Progenitor cell of endocrine pancreas (in vitro differentiated cells): Measurements from ENCODE around the gene RWDD1. TPM values are rescaled to one million over a fixed set of nuclear protein-coding genes. Genes with fewer than 3 reads are reported as not detected.

Experiments
- DNase-seq: peaks from one replicate; pipeline ENCODE4 v3.0.0; 2021; ENCODE audit warnings: low spot score; ENCODE audit not compliant: unreplicated experiment
- H3K27ac Mint-ChIP-seq: 2 replicates; pipeline ENCODE4 v1.8.0; 2021; ENCODE audit warnings: mild to moderate bottlenecking, moderate library complexity, mixed read lengths
- H3K27me3 Mint-ChIP-seq: 2 replicates; pipeline ENCODE4 v1.8.0; 2021; ENCODE audit warnings: mixed read lengths
- H3K36me3 Mint-ChIP-seq: 2 replicates; pipeline ENCODE4 v1.8.0; 2022; ENCODE audit warnings: mixed read lengths; ENCODE audit not compliant: insufficient read depth
- H3K4me1 Mint-ChIP-seq: 2 replicates; pipeline ENCODE4 v1.8.0; 2021; ENCODE audit warnings: low read depth, mixed read lengths
- H3K4me3 Mint-ChIP-seq: 2 replicates; pipeline ENCODE4 v1.8.0; 2021; ENCODE audit warnings: low read depth, mild to moderate bottlenecking, moderate library complexity, mixed read lengths
- H3K9me3 Mint-ChIP-seq: 2 replicates; pipeline ENCODE4 v1.8.0; 2021; ENCODE audit warnings: low read depth, mixed read lengths
- CTCF ChIP-seq: fragments of 200-600 bp; sonication (generic); IDR thresholded peaks from one replicate; pipeline ENCODE4 v1.5.0; 2021; ENCODE audit warnings: antibody characterized with exemption, mild to moderate bottlenecking; ENCODE audit not compliant: unreplicated experiment
- total RNA-seq: library from RNA; stranded (reverse); gene quantifications from 2 replicates; pipeline ENCODE4 v1.2.1, GENCODE V29; 2021

The RWDD1 gene
- total RNA-seq, 1 donor from 2014 or later: 36.2 TPM

DNA sequence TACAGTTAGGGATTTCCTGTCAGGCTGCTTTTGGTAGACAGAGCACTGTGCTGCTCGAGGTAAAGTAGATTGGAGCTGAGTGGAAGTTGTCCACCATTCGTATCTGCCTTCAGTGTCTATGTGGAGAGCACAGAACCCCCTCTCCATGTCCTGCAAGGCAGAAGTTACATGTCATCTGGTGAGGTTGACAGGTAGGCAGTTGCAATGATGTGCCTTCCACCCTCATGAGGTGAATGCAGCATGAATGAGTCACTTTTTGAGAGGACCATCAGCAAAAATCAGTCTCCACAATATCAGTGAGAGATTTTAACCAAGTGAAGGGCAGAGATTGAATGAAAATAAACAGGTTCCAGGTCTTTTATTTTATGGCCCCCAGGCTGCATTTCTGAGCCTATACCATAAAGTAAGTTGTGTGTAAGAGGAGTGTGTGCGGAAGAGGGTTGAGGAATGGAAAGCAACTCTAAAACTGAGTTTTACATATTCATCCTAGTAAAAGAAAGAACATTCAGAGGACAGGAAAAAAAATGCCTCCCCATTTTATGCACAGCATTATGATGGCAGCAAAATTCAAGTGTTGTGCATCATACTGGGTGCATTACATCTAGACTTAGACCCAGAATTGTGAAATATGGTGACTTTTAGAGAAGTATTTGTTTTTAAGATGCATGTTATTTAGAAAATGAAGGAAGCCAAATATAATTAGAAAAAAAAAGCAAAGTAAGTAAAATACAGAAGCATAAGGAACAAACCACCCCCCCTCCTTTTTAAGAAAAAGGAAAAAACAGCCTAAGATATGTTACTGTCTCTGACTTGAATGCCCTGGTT, 41.6 kb upstream of the RWDD1 start:
- H3K27me3 Mint-ChIP-seq: peaks cover 3% of the 10 kb centered on the region
- no peaks in the 10 kb centered on the region for H3K36me3 Mint-ChIP-seq
- TF ChIP-seq CTCF: no peak
- H3K27ac Mint-ChIP-seq: no peak overlapping the region
- no peak for DNase-seq
- H3K4me1 Mint-ChIP-seq: peaks cover 30% of the 10 kb centered on the region
- H3K9me3 Mint-ChIP-seq: no peaks in the 10 kb centered on the region
- no peak overlapping the region for H3K4me3 Mint-ChIP-seq

DNA sequence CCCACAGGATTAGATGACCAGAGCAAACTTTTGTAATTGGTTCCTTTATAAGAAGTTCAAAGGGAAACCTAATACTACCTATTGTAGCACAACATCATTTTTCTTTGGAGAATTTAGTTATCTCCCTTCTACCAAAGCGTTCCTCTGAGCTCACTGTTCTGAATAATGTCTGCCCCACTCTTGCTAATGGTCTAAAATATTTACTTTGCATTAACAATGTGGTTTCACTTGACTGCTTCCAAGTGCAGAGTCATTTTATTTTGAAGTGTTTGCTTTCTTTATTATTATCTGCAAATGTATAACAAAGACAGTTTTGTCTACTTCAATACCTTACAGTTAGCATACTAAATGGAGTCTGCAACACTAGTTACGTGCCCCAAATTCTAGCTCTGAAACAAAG, 40.9 kb upstream of the RWDD1 start:
- Mint-ChIP-seq H3K27ac (peak overlapping the region; percentile 27), H3K4me3 (no peak overlapping the region), H3K36me3 (no peaks in the 10 kb centered on the region), H3K9me3 (no peaks in the 10 kb centered on the region), H3K27me3 (peaks cover 3% of the 10 kb centered on the region), H3K4me1 (peaks cover 30% of the 10 kb centered on the region)
- TF ChIP-seq CTCF: no peak
- no peak for DNase-seq

DNA sequence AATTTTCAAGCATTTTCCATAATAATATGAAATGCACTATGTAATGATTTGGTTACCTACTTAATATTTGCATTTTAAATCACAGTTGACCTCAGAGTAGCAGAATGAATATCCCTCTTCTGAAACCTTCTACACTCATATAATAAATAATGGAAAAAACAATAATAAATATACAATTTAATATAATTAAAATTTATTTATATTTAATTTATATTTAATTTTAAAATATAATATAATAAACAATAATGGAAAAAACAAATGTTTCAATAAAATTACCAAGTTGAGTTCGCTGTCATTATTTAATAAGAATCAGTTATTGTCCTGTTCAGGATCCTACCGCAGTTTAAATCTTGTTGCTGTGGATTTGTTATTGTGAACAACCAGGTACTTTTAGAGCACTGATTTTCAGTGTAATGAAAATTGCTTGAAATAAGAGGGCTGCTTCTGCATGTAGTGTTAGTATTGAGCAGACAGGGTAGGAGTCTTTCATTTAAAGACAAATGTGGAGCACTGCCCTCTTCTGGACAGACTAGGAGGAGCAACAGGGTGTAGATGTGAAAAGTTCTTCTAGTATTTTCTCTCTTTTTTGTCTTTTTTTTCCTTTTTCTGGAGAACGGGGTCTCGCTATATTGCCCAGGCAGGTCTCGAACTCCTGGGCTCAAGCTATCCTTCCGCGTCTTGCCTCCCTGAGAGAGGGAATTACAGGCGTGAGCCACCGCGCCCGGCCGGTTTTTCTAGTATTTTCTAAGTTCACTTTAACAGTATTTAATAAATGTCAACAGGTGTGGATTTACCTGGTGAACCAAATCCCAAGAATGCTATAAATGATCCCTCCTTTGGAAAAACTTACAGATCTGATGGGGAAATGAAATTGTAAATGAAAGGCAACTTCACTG, 39.4 kb upstream of the RWDD1 start:
- Mint-ChIP-seq H3K4me3 (no peak overlapping the region), H3K9me3 (no peaks in the 10 kb centered on the region), H3K36me3 (no peaks in the 10 kb centered on the region), H3K27me3 (peaks cover 3% of the 10 kb centered on the region), H3K27ac (no peak overlapping the region), H3K4me1 (peaks cover 29% of the 10 kb centered on the region)
- DNase-seq: peak; percentile 32
- TF ChIP-seq CTCF: peak; percentile 74

- H3K27ac Mint-ChIP-seq: peak overlapping the region; percentile 40
- no peaks in the 10 kb centered on the region for H3K36me3 Mint-ChIP-seq
- peaks cover 3% of the 10 kb centered on the region for H3K27me3 Mint-ChIP-seq
- TF ChIP-seq CTCF: no peak
- H3K4me1 Mint-ChIP-seq: peaks cover 29% of the 10 kb centered on the region
- no peaks in the 10 kb centered on the region for H3K9me3 Mint-ChIP-seq
- H3K4me3 Mint-ChIP-seq: no peak overlapping the region
- no peak for DNase-seq
Measured at GRCh38 chr6:116533233-116533957, 37.9 kb upstream of the RWDD1 start.

DNA sequence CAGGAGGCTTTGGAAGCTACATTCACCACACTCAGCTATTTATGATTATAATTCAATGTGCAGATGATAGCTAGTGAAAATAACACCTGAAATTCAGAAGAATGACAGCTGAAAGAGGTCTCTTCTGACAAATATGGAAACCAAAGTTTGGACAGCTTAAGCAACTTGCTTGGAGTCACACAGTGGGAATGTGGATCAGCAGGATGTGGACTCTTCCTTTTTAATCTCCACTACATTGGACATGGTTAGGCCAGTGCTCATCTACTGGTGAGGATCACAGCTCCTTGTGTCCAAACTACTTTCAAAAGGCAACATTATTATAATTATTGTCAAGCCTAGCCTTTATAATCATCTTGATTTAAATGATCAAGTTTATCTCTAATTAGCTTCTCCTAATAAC, 36.2 kb upstream of the RWDD1 start:
- Mint-ChIP-seq H3K9me3 (no peaks in the 10 kb centered on the region), H3K36me3 (no peaks in the 10 kb centered on the region), H3K4me1 (peaks cover 12% of the 10 kb centered on the region), H3K4me3 (no peak overlapping the region), H3K27ac (no peak overlapping the region), H3K27me3 (peaks cover 3% of the 10 kb centered on the region)
- no peak for DNase-seq
- no peak for TF ChIP-seq CTCF
